Kidney epithelial cell (primary cell): ENCODE measurements around the gene JUND. TPM values are rescaled to one million over a fixed set of nuclear protein-coding genes. Genes with fewer than 3 reads are reported as not detected.

Experiments used
- DNase-seq: peaks from one replicate; pipeline ENCODE4 v3.0.0-alpha.2; 2010; ENCODE audit warnings: low read depth
- H3K27me3 ChIP-seq: 2 replicates; pipeline ENCODE4 v1.6.0; 2011; ENCODE audit warnings: low read length; ENCODE audit not compliant: control insufficient read depth, insufficient read depth
- H3K36me3 ChIP-seq: 2 replicates; pipeline ENCODE4 v1.5.1; 2011; ENCODE audit warnings: low read length; ENCODE audit not compliant: control insufficient read depth, insufficient read depth
- H3K4me3 ChIP-seq: 2 replicates; pipeline ENCODE4 v1.5.1; 2011; ENCODE audit warnings: low read depth, mild to moderate bottlenecking, control low read depth, low read length
- total RNA-seq: library from RNA; depleted of rRNA; stranded (reverse); fragments of >200 nt; gene quantifications from 2 replicates; pipeline ENCODE4 v1.2.3, GENCODE V29; 2015
- TF ChIP-seq, protein P1 (sequence below): IDR thresholded peaks from 2 replicates; pipeline ENCODE4 v1.5.1; 2011; ENCODE audit warnings: mild to moderate bottlenecking, moderate library complexity, low read length, control low read depth, inconsistent platforms; ENCODE audit not compliant: insufficient read depth, poor library complexity, severe bottlenecking

The JUND gene
- total RNA-seq, 1 donor from 2014 or later: 262 TPM

DNA sequence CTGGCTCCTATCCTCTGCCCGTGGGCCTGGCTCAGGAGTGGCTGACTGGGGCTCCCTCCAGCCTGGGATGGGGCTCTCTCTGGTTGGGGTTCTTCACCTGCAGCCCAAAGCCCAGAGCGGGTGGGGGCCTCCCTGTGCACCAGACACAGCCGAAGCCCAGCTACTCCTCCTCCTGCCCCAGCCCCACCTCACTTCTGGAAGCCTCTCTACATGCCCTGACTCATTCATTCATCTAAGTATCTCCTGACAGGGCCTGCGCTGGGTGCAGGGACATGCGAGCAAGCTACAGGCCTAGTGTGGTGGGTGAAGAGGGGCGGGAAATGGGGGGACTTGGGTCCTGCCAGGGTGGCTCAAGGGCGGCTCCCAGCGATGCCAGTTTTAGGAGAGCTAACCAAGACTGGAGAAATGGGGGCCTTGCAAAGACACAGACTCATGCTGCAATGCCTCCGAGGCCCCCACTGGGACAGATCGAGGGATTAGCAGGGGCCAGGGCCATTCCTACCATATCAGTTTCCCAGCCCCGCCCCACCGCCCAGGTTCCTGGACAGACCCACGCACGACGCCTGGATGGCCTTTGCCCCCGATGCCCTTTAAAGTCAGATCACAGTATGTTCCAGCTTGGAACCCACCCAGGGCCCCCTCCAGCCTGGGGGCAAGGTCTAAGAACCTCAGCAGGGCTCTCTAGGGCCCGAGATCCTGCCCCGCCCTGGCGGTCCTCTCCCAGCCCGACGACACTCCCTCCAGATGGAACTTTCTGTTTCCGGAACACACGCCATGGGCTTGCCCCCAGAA lies 28.9 kb upstream of the JUND start:
- Histone ChIP-seq H3K36me3 (no peaks in the 10 kb centered on the region), H3K27me3 (no peaks in the 10 kb centered on the region), H3K4me3 (no peak overlapping the region)
- TF ChIP-seq, protein P1, sequence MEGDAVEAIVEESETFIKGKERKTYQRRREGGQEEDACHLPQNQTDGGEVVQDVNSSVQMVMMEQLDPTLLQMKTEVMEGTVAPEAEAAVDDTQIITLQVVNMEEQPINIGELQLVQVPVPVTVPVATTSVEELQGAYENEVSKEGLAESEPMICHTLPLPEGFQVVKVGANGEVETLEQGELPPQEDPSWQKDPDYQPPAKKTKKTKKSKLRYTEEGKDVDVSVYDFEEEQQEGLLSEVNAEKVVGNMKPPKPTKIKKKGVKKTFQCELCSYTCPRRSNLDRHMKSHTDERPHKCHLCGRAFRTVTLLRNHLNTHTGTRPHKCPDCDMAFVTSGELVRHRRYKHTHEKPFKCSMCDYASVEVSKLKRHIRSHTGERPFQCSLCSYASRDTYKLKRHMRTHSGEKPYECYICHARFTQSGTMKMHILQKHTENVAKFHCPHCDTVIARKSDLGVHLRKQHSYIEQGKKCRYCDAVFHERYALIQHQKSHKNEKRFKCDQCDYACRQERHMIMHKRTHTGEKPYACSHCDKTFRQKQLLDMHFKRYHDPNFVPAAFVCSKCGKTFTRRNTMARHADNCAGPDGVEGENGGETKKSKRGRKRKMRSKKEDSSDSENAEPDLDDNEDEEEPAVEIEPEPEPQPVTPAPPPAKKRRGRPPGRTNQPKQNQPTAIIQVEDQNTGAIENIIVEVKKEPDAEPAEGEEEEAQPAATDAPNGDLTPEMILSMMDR: no peak
- DNase-seq: no peak

DNA sequence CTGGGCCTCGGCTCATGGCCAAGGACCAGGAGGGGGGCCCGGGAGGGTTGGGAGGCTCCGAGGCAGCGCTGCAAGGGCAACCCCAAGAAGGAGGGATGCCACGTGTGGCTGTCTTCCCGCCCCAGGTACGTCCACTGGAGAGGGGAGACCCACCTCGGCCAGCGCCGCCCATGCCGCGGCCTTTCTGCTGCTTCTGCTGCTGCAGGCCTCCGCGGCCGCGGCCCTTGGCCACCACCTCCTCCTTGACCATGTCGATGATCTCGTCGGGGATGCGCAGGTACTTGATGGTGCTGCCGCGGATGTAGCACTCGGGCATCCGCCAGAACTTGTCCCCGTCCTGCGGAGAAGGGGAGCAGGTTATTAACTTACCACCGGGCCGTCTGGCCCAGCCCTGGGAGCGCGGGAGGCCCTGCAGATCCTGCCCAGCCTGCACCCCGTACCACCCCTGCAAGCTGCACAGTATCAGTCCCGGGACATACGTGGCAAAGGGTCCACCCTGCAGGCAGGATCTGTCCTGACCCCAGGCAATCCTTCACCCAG lies 28.2 kb upstream of the JUND start:
- no peak overlapping the region for H3K4me3 ChIP-seq
- DNase-seq: no peak

DNA sequence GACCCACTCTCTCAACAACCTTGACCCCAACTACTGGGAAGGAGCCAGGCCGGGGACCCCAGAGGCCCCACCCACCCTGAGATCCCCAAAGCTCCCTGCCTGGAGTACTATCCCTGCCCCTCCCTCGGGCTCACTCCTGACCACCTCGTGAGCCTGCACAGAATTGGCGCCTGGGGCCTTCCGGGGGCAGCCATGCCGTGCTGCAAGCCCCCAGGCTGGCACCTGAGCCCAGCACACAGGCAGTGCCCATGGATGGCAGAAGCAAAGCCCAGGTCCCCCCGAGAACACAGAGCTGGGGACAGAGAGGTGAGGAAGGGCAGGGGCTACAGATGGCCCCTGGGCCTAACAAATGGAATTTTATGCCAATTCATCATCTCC lies 27.5 kb upstream of the JUND start:
- Histone ChIP-seq H3K36me3 (no peaks in the 10 kb centered on the region), H3K4me3 (no peak overlapping the region), H3K27me3 (no peaks in the 10 kb centered on the region)
- DNase-seq: no peak
- TF ChIP-seq, protein P1: no peak

More for the DNA sequence above, 28.2 kb upstream of the JUND start:
- TF ChIP-seq, protein P1: no peak
- H3K36me3 ChIP-seq: no peaks in the 10 kb centered on the region
- H3K27me3 ChIP-seq: no peaks in the 10 kb centered on the region

DNA sequence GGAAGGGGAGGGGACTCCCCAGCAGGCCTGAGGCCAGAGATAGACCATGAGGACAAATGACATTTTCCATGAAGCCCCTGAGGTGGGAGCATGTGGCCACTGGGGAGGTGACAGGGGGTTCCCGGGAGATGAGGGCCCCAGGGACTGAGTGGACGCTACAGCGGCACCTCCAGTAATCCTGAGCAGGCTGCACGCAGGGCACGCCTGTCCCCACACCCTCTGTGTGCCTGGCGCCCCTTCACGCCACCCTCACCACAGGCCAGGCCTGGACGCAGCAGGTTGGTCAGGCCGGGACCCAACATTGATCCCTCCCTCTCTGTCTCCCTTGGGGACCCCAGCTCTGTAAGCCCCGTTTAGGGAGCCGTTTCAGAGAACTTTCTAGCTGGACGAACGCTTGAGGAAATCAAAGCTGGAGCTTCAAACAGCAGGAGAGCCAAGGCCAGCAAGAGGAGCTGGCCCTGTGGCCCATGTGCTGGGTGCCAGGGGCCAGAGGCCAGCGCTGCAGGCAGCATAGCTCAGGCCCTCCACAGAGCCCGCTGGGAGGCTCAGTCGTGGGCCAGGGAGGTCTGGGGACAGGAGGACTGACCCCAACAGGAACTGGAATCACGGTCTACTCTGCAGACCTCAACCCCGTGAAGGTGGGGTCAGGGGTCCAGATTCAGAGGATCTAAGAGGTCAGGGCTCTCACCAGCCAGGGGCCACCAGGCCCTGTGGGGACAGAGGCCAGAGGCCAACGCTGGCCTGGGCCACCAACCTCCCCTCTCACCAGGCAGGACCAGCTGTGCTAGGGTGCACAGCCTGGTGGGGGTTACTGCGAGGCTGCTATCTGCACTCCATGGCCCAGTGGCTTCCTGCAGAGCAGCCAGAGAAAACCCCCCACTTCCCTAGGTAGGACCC lies 26.9 kb upstream of the JUND start:
- Histone ChIP-seq H3K4me3 (no peak overlapping the region), H3K36me3 (no peaks in the 10 kb centered on the region), H3K27me3 (no peaks in the 10 kb centered on the region)
- DNase-seq: no peak
- TF ChIP-seq, protein P1: no peak

DNA sequence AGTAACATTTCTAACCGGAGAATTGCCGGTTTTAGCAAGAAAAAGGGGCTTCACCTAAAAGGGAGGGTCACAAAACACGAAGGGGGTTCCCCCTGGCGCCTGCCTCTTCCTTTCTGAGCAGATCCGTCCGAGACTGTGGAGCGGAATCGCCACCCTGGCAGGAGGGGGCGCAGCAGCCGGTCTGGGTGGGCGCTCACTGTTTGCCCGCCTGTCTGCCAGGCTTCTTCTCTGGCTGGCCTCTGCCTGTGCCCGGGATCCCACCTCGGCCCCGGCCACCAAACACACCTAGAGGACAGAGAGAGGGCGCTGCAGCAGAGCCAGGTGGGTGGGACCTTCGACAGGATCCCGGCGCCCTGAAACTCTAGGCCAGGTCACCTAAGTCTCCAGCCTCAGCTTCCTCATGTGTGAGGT lies 25.9 kb upstream of the JUND start:
- H3K27me3 ChIP-seq: no peaks in the 10 kb centered on the region
- TF ChIP-seq, protein P1: no peak
- H3K4me3 ChIP-seq: no peak overlapping the region
- H3K36me3 ChIP-seq: no peaks in the 10 kb centered on the region
- no peak for DNase-seq
